Keratinocyte (primary cell): ENCODE results near the gene CAMK2G. TPM values are rescaled to one million over a fixed set of nuclear protein-coding genes. Genes with fewer than 3 reads are reported as not detected.

ENCODE experiments used
- DNase-seq: peaks from one replicate; pipeline ENCODE4 v3.0.0-alpha.2; 2011; ENCODE audit warnings: low read depth, missing footprints, low spot score
- FAIRE-seq: peaks from 2 replicates; lab custom pipeline; 2011; peaks lifted over from hg19 to GRCh38; lab: Jason Lieb, UNC
- H2AFZ ChIP-seq: 2 replicates; pipeline ENCODE4 v1.6.0; 2012; ENCODE audit warnings: low read length, control low read depth, inconsistent platforms; ENCODE audit not compliant: control insufficient read depth
- H3K27ac ChIP-seq: 2 replicates; pipeline ENCODE4 v1.5.1; 2011; ENCODE audit warnings: low read length; ENCODE audit not compliant: control insufficient read depth, insufficient read depth
- H3K27me3 ChIP-seq: 3 replicates; pipeline ENCODE4 v1.6.0; 2011; ENCODE audit warnings: low read length; ENCODE audit not compliant: control insufficient read depth, insufficient read depth; ENCODE audit errors: extremely low read depth
- H3K36me3 ChIP-seq, 2 experiments: 2 replicates in 1 of 2; 3 replicates in 1 of 2; pipeline ENCODE4 v1.5.1; 2011; ENCODE audit warnings: low read length in 2 of 2, mild to moderate bottlenecking in 1 of 2; ENCODE audit not compliant: control insufficient read depth in 2 of 2, insufficient read depth in 2 of 2; ENCODE audit errors: extremely low read depth in 1 of 2
- H3K4me1 ChIP-seq: 3 replicates; pipeline ENCODE4 v1.5.1; 2011; ENCODE audit warnings: low read length; ENCODE audit not compliant: control insufficient read depth, insufficient read depth; ENCODE audit errors: extremely low read depth
- H3K4me2 ChIP-seq: 3 replicates; pipeline ENCODE4 v1.6.0; 2011; ENCODE audit warnings: low read depth, low read length; ENCODE audit not compliant: control insufficient read depth, insufficient read depth; ENCODE audit errors: extremely low read depth
- H3K4me3 ChIP-seq, 3 experiments: fragments of 200-600 bp in 1 of 3; sonication (generic) in 1 of 3; 2 replicates in 2 of 3; 3 replicates in 1 of 3; pipeline ENCODE4 v1.5.1; 2011 to 2016; ENCODE audit warnings: low read length in 3 of 3, mild to moderate bottlenecking in 3 of 3, control low read depth in 2 of 3, inconsistent platforms in 1 of 3, low read depth in 1 of 3, mixed read lengths in 1 of 3, mixed run types in 1 of 3, moderate library complexity in 1 of 3; ENCODE audit not compliant: control insufficient read depth in 2 of 3, insufficient read depth in 2 of 3; ENCODE audit errors: extremely low read depth in 1 of 3
- H3K79me2 ChIP-seq: 2 replicates; pipeline ENCODE4 v1.6.0; 2012; ENCODE audit warnings: low read length; ENCODE audit not compliant: control insufficient read depth, insufficient read depth
- H3K9ac ChIP-seq: 3 replicates; pipeline ENCODE4 v1.6.0; 2011; ENCODE audit warnings: low read length; ENCODE audit not compliant: control insufficient read depth, insufficient read depth; ENCODE audit errors: extremely low read depth
- H3K9me1 ChIP-seq: 3 replicates; pipeline ENCODE4 v1.6.0; 2011; ENCODE audit warnings: low read length; ENCODE audit not compliant: control insufficient read depth, insufficient read depth; ENCODE audit errors: extremely low read depth
- H3K9me3 ChIP-seq: 2 replicates; pipeline ENCODE4 v1.5.1; 2012; ENCODE audit warnings: low read depth, low read length; ENCODE audit not compliant: control insufficient read depth
- H4K20me1 ChIP-seq: 3 replicates; pipeline ENCODE4 v1.6.0; 2011; ENCODE audit warnings: low read length; ENCODE audit not compliant: control insufficient read depth, insufficient read depth; ENCODE audit errors: extremely low read depth
- CTCF ChIP-seq, 3 experiments: IDR thresholded peaks in 1 of 3; conservative IDR thresholded peaks in 1 of 3; optimal IDR thresholded peaks in 1 of 3; 2 replicates in 2 of 3; 3 replicates in 1 of 3; pipeline versions ENCODE3 to v1.5.1; 2011; ENCODE audit warnings: low read length in 3 of 3, mild to moderate bottlenecking in 3 of 3, moderate library complexity in 2 of 3, control low read depth in 1 of 3, inconsistent platforms in 1 of 3; ENCODE audit not compliant: insufficient read depth in 2 of 3; ENCODE audit errors: extremely low read depth in 1 of 3
- EZH2 ChIP-seq: IDR thresholded peaks from one replicate; pipeline ENCODE4 v1.6.1; 2012; ENCODE audit warnings: inconsistent platforms, mild to moderate bottlenecking, low read length, moderate library complexity
- dilution Hi-C: fragments of 300-500 bp; cut with MboI; formaldehyde crosslinking; loops from one replicate; pipeline ENCODE4 v1.7.0; 2020; ENCODE audit warnings: low sequenced_read_pairs; ENCODE audit not compliant: extremely low pct_ligation_motif_present
- polyA plus RNA-seq, 5 experiments: library from polyadenylated mRNA; depleted of rRNA in 3 of 5; stranded (reverse) in 3 of 5; stranded (forward) in 1 of 5; unstranded in 1 of 5; fragments of >200 nt; gene quantifications; 1 replicate in 1 of 5; 2 replicates in 3 of 5; 3 replicates in 1 of 5; pipeline versions ENCODE4 v1.2.1 to v1.2.3, GENCODE V29; 2011 to 2012; ENCODE audit warnings: missing spikeins in 2 of 5, low read depth in 1 of 5, low replicate concordance in 1 of 5

The CAMK2G gene
- polyA plus RNA-seq, 1 donor (not counting 4 experiments of a cell fraction or from before 2014, with no cell fraction given): 17.6 TPM

DNA sequence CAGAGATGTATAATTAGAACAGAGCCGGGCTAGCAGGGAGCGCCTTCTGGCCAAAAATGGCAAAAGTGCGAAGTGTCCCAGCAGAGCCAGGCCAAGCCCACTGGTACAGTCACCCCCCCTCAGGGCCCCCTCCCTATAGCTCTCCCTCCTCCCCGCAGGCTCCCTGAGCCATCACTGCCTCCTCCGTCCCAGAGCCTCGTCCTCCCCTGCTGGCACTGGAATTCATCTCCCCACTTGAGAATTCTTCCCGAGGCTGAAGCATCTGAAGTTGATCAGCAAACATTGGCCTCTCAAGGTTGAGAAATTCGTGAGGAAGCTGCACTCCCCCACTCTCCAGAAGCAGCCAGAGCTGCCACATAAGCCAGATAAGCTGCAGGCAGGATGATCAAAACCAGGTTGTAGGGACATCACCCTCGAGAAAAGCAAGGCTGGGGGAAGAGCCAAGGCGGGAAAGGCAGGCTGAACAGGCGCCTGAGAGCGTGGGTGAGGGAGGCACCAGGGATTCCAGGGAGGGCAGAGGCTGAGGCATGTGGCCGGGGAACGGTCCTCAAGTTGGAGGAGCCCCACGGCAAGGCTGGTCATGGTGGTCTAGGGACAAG is 23.4 kb downstream of the CAMK2G start:
- H3K9ac ChIP-seq: no peak overlapping the region
- dilution Hi-C loops: no loop called here

GRCh38 chr10:73850211-73850610 is 24.1 kb downstream of the CAMK2G start:
- Histone ChIP-seq H3K36me3 (peaks cover 37% of the 10 kb centered on the region in 2 experiments), H3K9me1 (no peaks in the 10 kb centered on the region), H3K9ac (no peak overlapping the region), H3K27ac (no peak overlapping the region), H3K27me3 (no peaks in the 10 kb centered on the region), H2AFZ (no peak overlapping the region), H3K4me2 (no peak overlapping the region), H3K9me3 (no peaks in the 10 kb centered on the region), H4K20me1 (no peaks in the 10 kb centered on the region), H3K4me3 (no peak overlapping the region), H3K79me2 (no peaks in the 10 kb centered on the region), H3K4me1 (no peaks in the 10 kb centered on the region)
- TF ChIP-seq CTCF (optimal IDR thresholded peaks at IDR 0.05 in 1 of 3, IDR thresholded peaks at IDR 0.05 in 1 of 3, conservative IDR thresholded peaks at IDR 0.05 in 1 of 3; ENCODE audit: extremely low read depth in 1 of 3, insufficient read depth in 2 of 3, low read length in 3 of 3) (no peak), EZH2 (no peak)
- no peak for DNase-seq
- dilution Hi-C loops: no loop called here
- FAIRE-seq: no peak

More for the DNA sequence above, 23.4 kb downstream of the CAMK2G start:
- H3K36me3 ChIP-seq: peaks cover 37% of the 10 kb centered on the region in 2 experiments
- no peaks in the 10 kb centered on the region for H4K20me1 ChIP-seq
- no peaks in the 10 kb centered on the region for H3K9me1 ChIP-seq
- H3K4me2 ChIP-seq: no peak overlapping the region
- DNase-seq (no peak), FAIRE-seq (no peak)
- H3K4me1 ChIP-seq: no peaks in the 10 kb centered on the region
- no peaks in the 10 kb centered on the region for H3K27me3 ChIP-seq
- no peaks in the 10 kb centered on the region for H3K79me2 ChIP-seq
- no peak overlapping the region for H3K27ac ChIP-seq
- H3K4me3 ChIP-seq: no peak overlapping the region
- TF ChIP-seq EZH2 (no peak), CTCF (optimal IDR thresholded peaks at IDR 0.05 in 1 of 3, IDR thresholded peaks at IDR 0.05 in 1 of 3, conservative IDR thresholded peaks at IDR 0.05 in 1 of 3; ENCODE audit: extremely low read depth in 1 of 3, insufficient read depth in 2 of 3, low read length in 3 of 3) (no peak)
- no peak overlapping the region for H2AFZ ChIP-seq
- no peaks in the 10 kb centered on the region for H3K9me3 ChIP-seq
